Loucy (cell line): Measurements from ENCODE around the gene MICA.

ENCODE experiments used
- H2AFZ ChIP-seq: fragments of 200-600 bp; sonication (generic); 2 replicates; pipeline ENCODE4 v1.6.0; 2016; ENCODE audit warnings: antibody characterized with exemption, mild to moderate bottlenecking, low read length, moderate library complexity
- H3F3A ChIP-seq: fragments of 200-600 bp; 2 replicates; pipeline ENCODE4 v1.6.0; 2016; ENCODE audit warnings: antibody characterized with exemption, low read depth, mild to moderate bottlenecking
- H3K27me3 ChIP-seq: fragments of 200-600 bp; sonication (generic); 2 replicates; pipeline ENCODE4 v1.6.1; 2014; ENCODE audit warnings: low read length, mild to moderate bottlenecking; ENCODE audit not compliant: insufficient read depth, poor library complexity, severe bottlenecking
- H3K36me3 ChIP-seq: fragments of 200-600 bp; sonication (generic); 2 replicates; pipeline ENCODE4 v1.6.1; 2016; ENCODE audit warnings: low read length; ENCODE audit not compliant: insufficient read depth
- H3K4me1 ChIP-seq: fragments of 200-600 bp; sonication (generic); 2 replicates; pipeline ENCODE4 v1.5.1; 2014; ENCODE audit warnings: low read length, mild to moderate bottlenecking; ENCODE audit not compliant: insufficient read depth, poor library complexity, severe bottlenecking
- H3K4me2 ChIP-seq: fragments of 200-600 bp; sonication (generic); 2 replicates; pipeline ENCODE4 v1.6.0; 2014; ENCODE audit warnings: antibody characterized with exemption, low read length, low read depth, mild to moderate bottlenecking; ENCODE audit not compliant: poor library complexity, severe bottlenecking
- H3K4me3 ChIP-seq: fragments of 200-600 bp; sonication (generic); 2 replicates; pipeline ENCODE4 v1.5.1; 2014; ENCODE audit warnings: low read length, mild to moderate bottlenecking, mixed read lengths; ENCODE audit not compliant: poor library complexity, severe bottlenecking
- H3K79me2 ChIP-seq: fragments of 200-600 bp; sonication (generic); 2 replicates; pipeline ENCODE4 v1.6.1; 2014; ENCODE audit warnings: low read length; ENCODE audit not compliant: insufficient read depth
- H3K9ac ChIP-seq: fragments of 200-600 bp; sonication (generic); 2 replicates; pipeline ENCODE4 v1.6.0; 2014; ENCODE audit warnings: mild to moderate bottlenecking, low read depth, low read length, moderate library complexity; ENCODE audit not compliant: poor library complexity, severe bottlenecking
- H3K9me2 ChIP-seq: fragments of 200-600 bp; sonication (generic); replicated peaks from 2 replicates; pipeline ENCODE4 v1.6.1; 2016; ENCODE audit warnings: low read depth, low read length, mixed read lengths
- H3K9me3 ChIP-seq: fragments of 200-600 bp; sonication (generic); 2 replicates; pipeline ENCODE4 v1.6.1; 2014; ENCODE audit warnings: mild to moderate bottlenecking, antibody characterized with exemption, low read length, low read depth; ENCODE audit not compliant: insufficient read depth
- H4K20me1 ChIP-seq: fragments of 200-600 bp; sonication (generic); 2 replicates; pipeline ENCODE4 v1.6.0; 2014; ENCODE audit warnings: antibody characterized with exemption, low read length, mild to moderate bottlenecking; ENCODE audit not compliant: insufficient read depth, poor library complexity, severe bottlenecking
- CTCF ChIP-seq: fragments of 200-600 bp; sonication (generic); conservative IDR thresholded peaks from 2 replicates; pipeline ENCODE4 v1.5.1; 2014; ENCODE audit warnings: mild to moderate bottlenecking, antibody characterized with exemption, low read length
- EZH2phosphoT487 ChIP-seq: fragments of 200-600 bp; IDR thresholded peaks from 2 replicates; pipeline ENCODE4 v1.6.1; 2018; ENCODE audit warnings: antibody characterized with exemption, mild to moderate bottlenecking, moderate library complexity, borderline replicate concordance

MICA gene

GRCh38 chr6:31414771-31415265, 11.4 kb downstream of the MICA start:
- H3K79me2 ChIP-seq: peaks cover 14% of the 10 kb centered on the region
- H3K9ac ChIP-seq: no peak overlapping the region
- no peak overlapping the region for H3K4me3 ChIP-seq
- H2AFZ ChIP-seq: no peak overlapping the region
- H3F3A ChIP-seq: no peaks in the 10 kb centered on the region
- H3K9me3 ChIP-seq: no peaks in the 10 kb centered on the region
- TF ChIP-seq CTCF (no peak), EZH2phosphoT487 (no peak)
- no peaks in the 10 kb centered on the region for H3K4me1 ChIP-seq
- peaks cover 2% of the 10 kb centered on the region for H4K20me1 ChIP-seq
- no peaks in the 10 kb centered on the region for H3K9me2 ChIP-seq
- H3K27me3 ChIP-seq: no peaks in the 10 kb centered on the region
- H3K36me3 ChIP-seq: peaks cover 59% of the 10 kb centered on the region; the same call in 1 of the 2 replicates
- H3K4me2 ChIP-seq: no peak overlapping the region

- no peaks in the 10 kb centered on the region for H3K27me3 ChIP-seq
- peaks cover 48% of the 10 kb centered on the region; the same call in 1 of the 2 replicates for H3K36me3 ChIP-seq
- H3K79me2 ChIP-seq: no peaks in the 10 kb centered on the region; the same call in 1 of the 2 replicates
- no peak overlapping the region for H2AFZ ChIP-seq
- no peaks in the 10 kb centered on the region for H3K9me2 ChIP-seq
- H3K4me2 ChIP-seq: no peak overlapping the region
- H4K20me1 ChIP-seq: no peaks in the 10 kb centered on the region
- no peak overlapping the region for H3K4me3 ChIP-seq
- H3K9me3 ChIP-seq: no peaks in the 10 kb centered on the region
- H3K4me1 ChIP-seq: no peaks in the 10 kb centered on the region
- no peak overlapping the region for H3K9ac ChIP-seq
- no peaks in the 10 kb centered on the region for H3F3A ChIP-seq
- TF ChIP-seq CTCF: no peak
- TF ChIP-seq EZH2phosphoT487: no peak
Observed at GRCh38 chr6:31416394-31417014, 13.1 kb downstream of the MICA start.

DNA sequence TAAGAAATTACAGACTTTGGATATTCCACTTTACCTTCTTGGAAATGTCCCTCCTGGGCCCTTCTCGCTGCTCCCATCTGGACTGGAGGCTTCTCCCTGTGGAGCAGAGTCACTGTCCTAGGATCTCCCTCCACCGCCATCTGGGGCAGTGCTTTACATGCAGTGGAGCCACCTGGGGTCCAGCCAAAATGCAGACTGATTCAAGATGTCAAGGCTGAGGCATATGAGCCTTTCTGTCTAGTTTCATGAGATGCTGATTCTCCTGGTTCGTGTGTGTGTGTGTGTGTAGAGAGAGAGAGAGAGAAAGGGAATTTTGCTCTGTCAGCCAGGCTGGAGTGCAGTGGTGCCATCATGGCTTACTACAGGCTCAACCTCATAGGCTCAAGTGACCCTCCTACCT, 14.9 kb downstream of the MICA start:
- no peak overlapping the region for H3K4me3 ChIP-seq
- H3K9ac ChIP-seq: no peak overlapping the region
- H2AFZ ChIP-seq: no peak overlapping the region

More for the DNA sequence above, 14.9 kb downstream of the MICA start:
- no peaks in the 10 kb centered on the region for H3K79me2 ChIP-seq
- H3K4me1 ChIP-seq: no peaks in the 10 kb centered on the region
- no peaks in the 10 kb centered on the region for H3K9me3 ChIP-seq
- no peak overlapping the region for H3K4me2 ChIP-seq
- no peaks in the 10 kb centered on the region for H3K9me2 ChIP-seq
- H3K27me3 ChIP-seq: no peaks in the 10 kb centered on the region
- H4K20me1 ChIP-seq: no peaks in the 10 kb centered on the region
- H3K36me3 ChIP-seq: peaks cover 30% of the 10 kb centered on the region; the same call in 1 of the 2 replicates
- no peaks in the 10 kb centered on the region for H3F3A ChIP-seq
- no peak for TF ChIP-seq EZH2phosphoT487
- no peak for TF ChIP-seq CTCF
